HL-60 (cell line): Measurements from ENCODE around the gene GABRA6.

Experiments used
- DNase-seq, 2 experiments: peaks; one replicate each; pipeline ENCODE4 v3.0.0-alpha.2; 2010 to 2020; ENCODE audit warnings: low read depth in 1 of 2, low spot score in 1 of 2
- H3K27ac ChIP-seq: fragments of 250-450 bp; sonication (Bioruptor Pico); replicated peaks from 2 replicates; pipeline ENCODE4 v1.5.1; 2020; ENCODE audit warnings: mild to moderate bottlenecking, moderate library complexity
- H3K27me3 ChIP-seq: fragments of 250-450 bp; sonication (Bioruptor Pico); 2 replicates; pipeline ENCODE4 v1.5.1; 2021; ENCODE audit warnings: mild to moderate bottlenecking, moderate library complexity; ENCODE audit not compliant: insufficient read depth, poor library complexity, severe bottlenecking
- H3K4me3 ChIP-seq: replicated peaks from 2 replicates; pipeline ENCODE4 v1.5.1; 2011; ENCODE audit warnings: mild to moderate bottlenecking, control low read depth, low read length; ENCODE audit not compliant: insufficient read depth
- GABPA ChIP-seq: IDR thresholded peaks from 2 replicates; pipeline ENCODE4 v1.6.1; 2012; ENCODE audit warnings: low read depth
- POLR2AphosphoS5 ChIP-seq: IDR thresholded peaks from 2 replicates; pipeline ENCODE4 v1.6.1; 2012; ENCODE audit warnings: low read depth
- SPI1 ChIP-seq: IDR thresholded peaks from 2 replicates; pipeline ENCODE4 v1.6.1; 2012; ENCODE audit warnings: low read depth, mild to moderate bottlenecking, borderline replicate concordance
- TF ChIP-seq, protein P1 (sequence below): IDR thresholded peaks from 2 replicates; pipeline ENCODE4 v1.6.1; 2012; ENCODE audit warnings: low read depth; ENCODE audit not compliant: insufficient replicate concordance
- TF ChIP-seq, protein P2 (sequence below): IDR thresholded peaks from one replicate; pipeline ENCODE4 v1.5.1; 2011; ENCODE audit warnings: low read length, control low read depth, inconsistent platforms; ENCODE audit not compliant: insufficient read depth

The GABRA6 gene

GRCh38 chr5:161660806-161661205 lies 24.7 kb upstream of the GABRA6 start:
- Histone ChIP-seq H3K27me3 (no peaks in the 10 kb centered on the region), H3K27ac (no peak overlapping the region), H3K4me3 (no peak overlapping the region)
- no peak for DNase-seq
- TF ChIP-seq SPI1 (no peak), POLR2AphosphoS5 (no peak), GABPA (no peak)
- TF ChIP-seq, protein P1, sequence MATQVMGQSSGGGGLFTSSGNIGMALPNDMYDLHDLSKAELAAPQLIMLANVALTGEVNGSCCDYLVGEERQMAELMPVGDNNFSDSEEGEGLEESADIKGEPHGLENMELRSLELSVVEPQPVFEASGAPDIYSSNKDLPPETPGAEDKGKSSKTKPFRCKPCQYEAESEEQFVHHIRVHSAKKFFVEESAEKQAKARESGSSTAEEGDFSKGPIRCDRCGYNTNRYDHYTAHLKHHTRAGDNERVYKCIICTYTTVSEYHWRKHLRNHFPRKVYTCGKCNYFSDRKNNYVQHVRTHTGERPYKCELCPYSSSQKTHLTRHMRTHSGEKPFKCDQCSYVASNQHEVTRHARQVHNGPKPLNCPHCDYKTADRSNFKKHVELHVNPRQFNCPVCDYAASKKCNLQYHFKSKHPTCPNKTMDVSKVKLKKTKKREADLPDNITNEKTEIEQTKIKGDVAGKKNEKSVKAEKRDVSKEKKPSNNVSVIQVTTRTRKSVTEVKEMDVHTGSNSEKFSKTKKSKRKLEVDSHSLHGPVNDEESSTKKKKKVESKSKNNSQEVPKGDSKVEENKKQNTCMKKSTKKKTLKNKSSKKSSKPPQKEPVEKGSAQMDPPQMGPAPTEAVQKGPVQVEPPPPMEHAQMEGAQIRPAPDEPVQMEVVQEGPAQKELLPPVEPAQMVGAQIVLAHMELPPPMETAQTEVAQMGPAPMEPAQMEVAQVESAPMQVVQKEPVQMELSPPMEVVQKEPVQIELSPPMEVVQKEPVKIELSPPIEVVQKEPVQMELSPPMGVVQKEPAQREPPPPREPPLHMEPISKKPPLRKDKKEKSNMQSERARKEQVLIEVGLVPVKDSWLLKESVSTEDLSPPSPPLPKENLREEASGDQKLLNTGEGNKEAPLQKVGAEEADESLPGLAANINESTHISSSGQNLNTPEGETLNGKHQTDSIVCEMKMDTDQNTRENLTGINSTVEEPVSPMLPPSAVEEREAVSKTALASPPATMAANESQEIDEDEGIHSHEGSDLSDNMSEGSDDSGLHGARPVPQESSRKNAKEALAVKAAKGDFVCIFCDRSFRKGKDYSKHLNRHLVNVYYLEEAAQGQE = no peak
- TF ChIP-seq, protein P2, sequence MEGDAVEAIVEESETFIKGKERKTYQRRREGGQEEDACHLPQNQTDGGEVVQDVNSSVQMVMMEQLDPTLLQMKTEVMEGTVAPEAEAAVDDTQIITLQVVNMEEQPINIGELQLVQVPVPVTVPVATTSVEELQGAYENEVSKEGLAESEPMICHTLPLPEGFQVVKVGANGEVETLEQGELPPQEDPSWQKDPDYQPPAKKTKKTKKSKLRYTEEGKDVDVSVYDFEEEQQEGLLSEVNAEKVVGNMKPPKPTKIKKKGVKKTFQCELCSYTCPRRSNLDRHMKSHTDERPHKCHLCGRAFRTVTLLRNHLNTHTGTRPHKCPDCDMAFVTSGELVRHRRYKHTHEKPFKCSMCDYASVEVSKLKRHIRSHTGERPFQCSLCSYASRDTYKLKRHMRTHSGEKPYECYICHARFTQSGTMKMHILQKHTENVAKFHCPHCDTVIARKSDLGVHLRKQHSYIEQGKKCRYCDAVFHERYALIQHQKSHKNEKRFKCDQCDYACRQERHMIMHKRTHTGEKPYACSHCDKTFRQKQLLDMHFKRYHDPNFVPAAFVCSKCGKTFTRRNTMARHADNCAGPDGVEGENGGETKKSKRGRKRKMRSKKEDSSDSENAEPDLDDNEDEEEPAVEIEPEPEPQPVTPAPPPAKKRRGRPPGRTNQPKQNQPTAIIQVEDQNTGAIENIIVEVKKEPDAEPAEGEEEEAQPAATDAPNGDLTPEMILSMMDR = no peak

GRCh38 chr5:161663431-161663830 lies 22.1 kb upstream of the GABRA6 start:
- Histone ChIP-seq H3K27ac (no peak overlapping the region), H3K27me3 (no peaks in the 10 kb centered on the region), H3K4me3 (no peak overlapping the region)
- TF ChIP-seq, protein P1 = no peak
- TF ChIP-seq GABPA = no peak
- TF ChIP-seq POLR2AphosphoS5 = no peak
- TF ChIP-seq, protein P2 = no peak
- no peak for TF ChIP-seq SPI1
- DNase-seq = no peak

DNA sequence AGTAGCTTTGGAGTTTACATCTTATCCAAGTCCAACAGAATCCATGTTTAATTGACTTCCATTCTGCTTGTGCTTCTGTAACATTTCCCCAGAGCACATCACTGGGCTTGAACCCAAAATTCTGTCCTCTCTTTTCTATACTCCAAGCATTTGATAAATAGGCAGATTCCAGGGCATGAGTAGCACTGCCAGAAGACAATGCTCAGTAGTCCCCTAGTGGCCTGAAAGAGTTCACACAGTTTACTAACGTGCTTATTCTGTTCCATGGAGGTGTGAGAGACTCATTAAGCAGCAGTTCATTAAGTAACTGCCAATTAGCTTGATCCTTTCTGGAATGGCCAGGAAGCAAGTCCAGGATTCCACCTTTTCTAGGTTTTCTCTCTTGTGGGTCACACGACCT lies 9.4 kb upstream of the GABRA6 start:
- Histone ChIP-seq H3K27ac (no peak overlapping the region), H3K4me3 (no peak overlapping the region), H3K27me3 (no peaks in the 10 kb centered on the region)
- peak in 1 of 2 experiments; percentile 2 for DNase-seq
- TF ChIP-seq GABPA (no peak), SPI1 (no peak), POLR2AphosphoS5 (no peak)
- TF ChIP-seq, protein P2 = no peak
- TF ChIP-seq, protein P1 = no peak
